Tongue (tissue), 2 donors: ENCODE data around the gene CTSD. TPM values are rescaled to one million over a fixed set of nuclear protein-coding genes. Genes with fewer than 3 reads are reported as not detected.
"Not testable (repeated sequence)": the region's sequence is repeated elsewhere in the genome, so short reads cannot be mapped to it uniquely, and the experiment has no call there.

ENCODE experiments used
- DNase-seq: peaks from one replicate; pipeline ENCODE4 v3.0.0-alpha.2; 2015
- total RNA-seq: library from RNA; depleted of rRNA; stranded (reverse); fragments of >200 nt; gene quantifications from one replicate; pipeline ENCODE4 v1.2.3, GENCODE V29; 2014

The CTSD gene
- total RNA-seq, 1 donor from 2014 or later = 134 TPM

DNA sequence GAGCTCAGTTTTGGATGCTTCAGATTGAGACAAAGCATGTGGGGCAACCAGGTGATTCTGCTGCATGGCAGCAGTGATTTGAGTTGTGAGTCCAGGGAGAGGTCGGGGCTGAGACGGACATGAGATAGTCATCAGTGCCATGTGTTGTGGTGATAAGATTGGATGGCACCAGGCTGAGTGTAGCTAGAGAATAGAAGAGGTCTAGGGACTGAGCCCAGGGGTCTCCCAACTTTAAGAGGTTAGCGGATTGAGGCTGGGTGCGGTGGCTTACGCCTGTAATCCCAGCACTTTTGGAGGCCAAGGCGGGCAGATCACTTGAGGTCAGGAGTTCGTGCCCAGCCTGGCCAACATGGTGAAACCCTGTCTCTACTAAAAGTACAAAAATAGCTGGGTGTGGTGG, 6.3 kb upstream of the CTSD start:
- DNase-seq = no peak

DNA sequence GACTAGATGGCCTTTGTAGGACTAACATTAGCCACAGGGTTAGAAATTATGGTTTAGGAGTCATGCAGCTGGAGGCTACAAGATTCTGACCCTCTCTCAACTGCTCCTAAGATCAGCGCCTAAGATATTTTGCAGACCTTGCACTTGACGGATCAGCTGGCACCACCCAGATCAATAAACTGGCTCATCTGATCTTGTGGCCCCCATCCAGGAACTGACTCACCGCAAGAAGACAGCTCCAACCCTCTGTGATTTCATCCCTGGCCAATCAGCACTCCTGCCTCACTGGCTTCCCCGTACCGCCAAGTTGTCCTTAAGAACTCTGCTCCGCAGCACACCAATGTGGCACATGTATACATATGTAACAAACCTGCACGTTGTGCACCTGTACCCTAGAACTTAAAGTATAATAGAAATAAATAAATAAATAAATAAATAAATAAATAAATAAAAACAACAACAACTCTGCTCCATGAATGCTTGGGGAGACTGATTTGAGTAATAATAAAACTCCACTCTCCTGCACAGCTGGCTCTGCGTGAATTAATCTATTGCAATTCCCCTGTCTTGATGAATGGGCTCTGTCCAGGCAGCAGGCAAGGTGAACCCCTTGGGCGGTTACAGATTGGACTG, 5.7 kb upstream of the CTSD start:
- not testable (repeated sequence) for DNase-seq

DNA sequence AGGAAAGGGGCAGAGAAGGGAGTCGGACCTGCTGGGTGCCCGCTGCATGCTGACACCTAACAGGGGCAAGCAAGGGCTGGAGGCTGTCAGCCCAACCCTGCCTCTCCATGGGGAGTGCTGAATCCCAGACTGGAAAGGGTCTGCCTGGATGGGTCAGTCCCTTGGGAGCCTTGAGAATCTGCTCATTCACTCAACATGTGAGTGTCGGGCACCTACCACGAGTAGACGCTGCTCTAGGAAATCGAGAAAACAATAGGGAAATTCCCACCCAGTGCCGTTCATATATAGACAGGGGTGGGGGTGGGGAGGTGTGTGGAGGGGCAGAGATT, 4.4 kb upstream of the CTSD start:
- DNase-seq = no peak

DNA sequence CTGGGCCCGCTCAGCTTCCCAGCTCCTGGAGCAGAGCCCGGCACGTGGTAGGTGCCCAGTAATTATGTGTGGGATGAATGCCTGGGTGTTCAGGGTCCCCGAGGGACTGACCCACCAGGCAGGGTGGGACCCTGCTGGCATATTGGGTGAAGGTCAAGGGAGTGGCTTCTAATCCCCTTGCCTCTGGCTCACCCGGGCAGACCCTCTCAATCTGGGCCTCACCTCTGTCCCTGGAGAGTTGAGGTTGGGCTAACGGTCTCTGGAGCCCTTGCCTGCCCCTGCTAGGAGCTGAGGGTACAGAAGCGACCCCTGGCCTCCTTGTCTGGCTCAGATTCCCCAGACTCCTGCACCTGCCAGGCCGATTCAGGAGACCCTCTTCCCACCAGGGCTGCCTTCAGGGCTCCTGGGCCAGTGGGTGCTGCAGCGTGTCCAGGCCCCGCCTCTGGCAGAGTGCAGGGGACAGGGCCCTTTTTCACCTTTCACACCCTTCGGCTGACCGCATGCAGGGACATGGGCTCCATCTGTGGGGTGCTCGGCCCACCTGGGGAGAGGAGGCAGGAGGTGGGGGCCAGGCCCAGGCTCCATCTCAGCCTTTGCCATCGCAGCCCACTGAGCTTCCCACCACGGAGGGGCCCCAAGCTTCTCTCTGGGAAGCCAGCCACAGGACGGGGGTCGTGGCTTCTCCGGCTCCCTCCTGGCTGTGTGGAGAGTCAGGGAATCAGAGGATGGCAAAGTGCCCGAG, 3.8 kb upstream of the CTSD start:
- no peak for DNase-seq

DNA sequence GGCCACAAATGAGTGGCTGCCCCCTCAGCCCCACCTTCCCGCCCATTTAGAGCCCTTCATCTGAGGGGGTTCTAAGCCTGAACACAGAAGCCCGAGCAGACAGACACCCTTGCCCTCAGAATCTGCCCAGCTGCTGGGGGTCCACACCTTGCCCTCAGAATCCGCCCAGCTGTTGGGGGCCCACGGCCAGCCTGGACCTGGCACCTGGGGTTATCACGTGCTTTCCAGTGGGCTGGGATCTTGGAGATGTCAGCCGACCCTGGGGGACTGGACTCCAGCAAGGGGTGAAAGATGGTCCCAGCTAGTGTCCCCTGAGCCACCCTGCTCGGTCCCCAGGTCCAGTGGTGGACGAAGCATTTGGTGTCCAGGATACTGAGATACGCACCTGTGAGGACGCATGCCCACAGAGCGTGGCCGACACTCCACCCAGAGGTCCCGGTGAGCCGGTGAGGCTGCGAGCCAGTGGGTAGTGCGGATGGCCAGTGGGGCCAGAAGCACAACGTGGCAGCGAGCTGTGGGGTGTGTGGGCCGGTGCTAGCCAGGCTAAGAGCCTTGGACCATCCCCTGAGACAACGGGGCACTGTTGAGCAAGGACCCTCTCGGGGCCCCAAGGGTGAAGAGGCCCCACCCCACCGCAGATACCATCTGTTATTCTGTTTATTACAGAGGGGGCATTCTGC, 3.1 kb upstream of the CTSD start:
- DNase-seq = no peak

DNA sequence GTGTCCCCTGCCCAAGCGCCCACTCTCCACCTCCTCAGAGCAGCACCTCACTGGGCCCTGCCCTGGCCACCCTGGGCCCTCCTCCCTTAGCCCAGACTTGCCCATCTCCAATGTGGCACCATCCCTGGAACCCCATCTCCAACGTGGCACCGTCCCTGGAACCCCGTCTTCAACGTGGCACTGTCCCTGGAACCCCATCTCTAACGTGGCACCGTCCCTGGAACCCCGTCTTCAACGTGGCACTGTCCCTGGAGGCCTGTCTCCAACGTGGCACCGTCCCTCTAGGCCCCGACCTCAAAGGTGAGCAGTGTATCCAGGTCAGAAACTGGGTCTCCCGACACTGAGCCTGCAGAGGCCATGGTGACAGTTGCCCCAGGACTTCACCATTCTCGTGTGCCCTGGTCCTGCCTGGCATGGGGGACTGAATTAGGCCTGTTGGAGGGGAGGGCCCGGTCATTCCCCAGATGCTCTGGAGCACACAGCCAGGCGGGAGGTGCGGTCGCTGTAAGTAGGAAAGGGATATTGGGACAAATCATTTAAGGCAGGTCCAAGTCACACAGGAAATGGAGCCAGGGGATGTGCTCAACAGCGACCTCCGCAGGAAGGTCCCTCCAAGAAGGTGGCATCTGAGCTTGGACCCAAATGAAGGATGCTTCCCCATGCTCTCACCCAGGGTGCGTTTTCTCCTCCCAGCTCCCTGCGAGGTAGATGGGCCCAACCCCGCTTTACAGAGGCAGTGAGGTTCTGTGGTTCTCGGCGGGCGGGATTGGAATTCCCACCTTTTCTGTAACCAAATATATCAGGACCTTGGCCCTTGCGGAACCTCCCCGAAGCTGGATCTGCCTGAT, 2.4 kb upstream of the CTSD start:
- no peak for DNase-seq

DNA sequence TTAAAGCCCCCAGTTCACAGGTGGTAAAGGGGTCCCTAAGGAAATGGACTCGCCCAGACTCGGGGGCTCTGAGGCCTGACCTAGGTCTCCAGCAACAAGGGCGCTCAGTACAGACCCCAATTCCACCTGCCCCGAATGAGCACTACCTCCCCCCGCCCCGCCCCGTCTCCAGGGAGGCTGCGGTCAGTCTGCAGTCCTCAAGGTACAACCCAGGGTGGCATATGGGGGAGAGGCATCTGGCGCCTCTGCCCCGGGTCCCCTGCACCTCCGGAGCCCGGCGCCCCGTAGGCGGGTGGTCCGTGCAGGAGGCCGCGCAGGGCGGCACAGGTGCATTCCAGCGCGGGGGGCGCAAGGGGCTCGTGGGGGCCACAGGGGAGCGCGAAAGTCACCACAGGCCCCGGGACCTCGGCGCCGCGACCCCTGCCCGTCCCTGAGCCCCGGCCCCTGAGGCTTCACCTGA, 361 bp downstream of the CTSD start:
- no peak for DNase-seq

DNA sequence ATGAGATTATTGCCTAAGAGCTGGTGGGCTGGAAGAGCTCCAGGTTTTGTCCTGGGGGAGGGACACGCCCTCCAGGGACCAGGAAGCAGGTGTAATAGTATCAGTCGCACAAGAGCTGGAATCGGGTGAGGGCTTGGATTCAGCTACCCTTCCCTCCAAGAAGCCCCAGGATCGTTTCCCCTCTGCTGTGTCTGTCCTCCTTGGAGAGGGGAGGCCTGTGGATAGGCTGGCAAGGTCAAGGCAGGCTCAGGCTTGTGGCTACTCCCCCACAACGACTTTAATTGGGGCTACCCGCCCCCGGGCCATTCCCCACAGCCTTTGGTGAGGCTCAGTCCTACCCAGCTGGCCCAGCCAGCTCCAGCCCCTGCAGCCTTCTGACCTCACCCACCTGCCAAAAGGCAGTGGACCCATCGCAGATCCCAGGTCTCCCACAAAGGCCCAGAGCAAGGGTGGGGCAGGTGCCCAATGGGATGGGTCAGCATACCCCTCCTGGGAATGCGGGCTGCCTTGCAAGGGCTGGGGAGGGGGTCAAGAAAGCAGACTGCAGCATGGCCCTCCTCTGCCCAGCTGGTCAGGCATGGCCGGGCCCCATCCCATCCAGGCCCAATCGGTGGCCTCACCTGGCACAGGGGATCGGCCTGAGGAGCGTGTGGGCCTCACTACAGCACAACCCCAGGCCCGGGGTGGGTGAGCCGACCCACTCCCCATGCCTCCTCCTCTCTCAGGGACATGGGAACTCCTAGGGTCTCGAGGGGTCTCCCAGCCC, 1.0 kb downstream of the CTSD start:
- DNase-seq = no peak

DNA sequence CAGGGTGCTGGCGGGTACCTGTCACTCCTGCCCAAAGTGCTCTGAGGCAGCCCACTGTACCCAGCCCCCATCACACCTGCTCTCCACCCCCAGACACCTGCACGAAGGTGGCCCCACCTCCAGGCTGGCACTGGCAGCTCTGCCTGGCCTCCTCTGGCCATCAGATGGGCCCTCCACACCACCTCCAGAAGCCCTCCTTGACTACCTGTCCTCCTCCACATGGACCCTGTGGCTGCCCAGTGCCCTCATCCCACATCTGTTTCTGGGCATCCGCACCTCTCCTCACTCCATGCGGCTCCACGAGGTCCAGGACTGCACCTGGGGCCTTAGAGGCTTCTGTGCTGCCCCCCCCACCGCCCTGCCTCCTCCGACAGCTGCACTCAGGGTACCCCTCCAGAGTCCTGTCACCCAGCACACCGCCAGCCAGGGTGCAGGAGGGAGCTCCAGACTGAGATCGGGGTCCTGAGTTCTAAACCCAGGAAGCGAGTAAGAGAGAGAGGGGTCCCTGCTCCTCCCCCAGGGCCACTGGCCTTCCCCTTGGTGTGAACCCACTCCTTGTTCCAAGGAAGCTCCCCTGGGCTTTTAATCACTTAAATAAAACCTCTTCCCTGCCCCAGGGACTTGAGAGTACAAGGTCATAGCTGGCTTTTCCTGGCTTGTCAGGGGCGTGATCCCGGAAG, 1.7 kb downstream of the CTSD start:
- DNase-seq = no peak

DNA sequence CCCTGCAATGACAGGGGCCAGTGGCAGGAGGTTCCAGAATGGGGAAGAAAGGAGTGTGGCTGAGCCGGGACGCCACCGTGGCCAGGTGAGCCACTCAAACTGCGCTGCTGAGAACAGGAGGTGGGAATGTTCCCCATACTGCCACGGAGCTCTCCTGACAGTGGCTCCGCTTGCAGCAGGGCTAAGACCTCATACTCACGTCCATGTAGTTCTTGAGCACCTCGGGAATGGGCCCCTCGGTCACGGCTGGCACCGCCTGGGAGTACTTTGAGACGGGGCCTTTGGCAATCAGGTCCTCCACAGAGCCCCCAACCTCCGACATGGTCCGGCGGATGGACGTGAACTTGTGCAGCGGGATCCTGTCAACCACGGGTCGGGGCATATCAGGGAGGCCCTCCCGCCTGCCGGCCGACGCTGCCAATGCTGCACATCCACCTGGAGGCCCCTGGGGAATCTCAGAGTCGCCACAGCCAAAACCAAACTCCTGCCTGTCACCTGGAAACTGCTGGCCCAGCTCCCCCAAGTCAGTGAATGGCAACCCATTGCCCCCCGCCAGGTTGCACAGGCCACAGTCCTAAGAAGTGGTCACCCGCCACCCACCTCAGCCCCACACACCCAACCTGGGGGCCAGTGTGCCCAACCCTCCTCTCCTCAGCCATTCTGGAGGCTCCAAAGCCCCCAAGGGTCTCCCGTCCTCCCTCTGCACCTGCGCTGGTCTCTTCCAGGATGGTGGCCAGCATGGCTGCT, 2.4 kb downstream of the CTSD start:
- DNase-seq = no peak

DNA sequence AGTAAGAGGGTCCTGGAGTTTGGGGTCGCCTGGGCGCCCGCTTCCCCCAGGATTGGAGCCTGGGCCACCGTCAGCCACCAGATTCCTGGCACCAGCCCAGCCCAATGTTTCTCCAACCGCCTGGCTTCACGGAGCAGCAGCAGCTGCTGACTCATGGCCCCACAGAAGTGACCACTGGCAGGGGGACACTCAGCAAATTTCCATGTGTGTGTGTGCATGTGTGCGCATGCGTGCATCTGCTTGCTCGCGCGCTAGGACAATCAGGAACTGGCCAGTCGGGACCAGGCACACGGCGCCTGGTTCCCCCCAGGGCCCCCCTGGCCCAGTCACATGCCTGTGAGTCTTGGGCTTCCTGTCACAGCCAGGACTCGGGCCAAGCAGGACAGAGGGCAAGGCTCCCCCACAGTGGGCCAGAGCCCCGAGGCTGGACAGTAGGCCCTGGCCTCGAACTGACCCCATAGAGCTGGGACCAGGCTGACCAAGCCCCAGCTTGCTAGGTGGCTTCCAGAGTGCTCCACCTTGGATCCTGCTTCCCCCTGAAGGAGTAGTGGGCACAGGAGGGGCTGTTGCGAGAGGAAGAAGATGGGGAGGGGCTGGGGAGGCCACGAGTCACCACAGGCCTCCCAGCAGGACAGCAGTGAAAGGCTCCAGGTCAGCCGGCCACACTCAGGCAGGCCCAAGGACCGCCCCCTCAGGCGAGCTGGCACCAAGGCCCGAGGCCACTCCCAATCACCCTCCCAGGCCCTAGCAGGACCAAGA, 3.2 kb downstream of the CTSD start:
- no peak for DNase-seq

DNA sequence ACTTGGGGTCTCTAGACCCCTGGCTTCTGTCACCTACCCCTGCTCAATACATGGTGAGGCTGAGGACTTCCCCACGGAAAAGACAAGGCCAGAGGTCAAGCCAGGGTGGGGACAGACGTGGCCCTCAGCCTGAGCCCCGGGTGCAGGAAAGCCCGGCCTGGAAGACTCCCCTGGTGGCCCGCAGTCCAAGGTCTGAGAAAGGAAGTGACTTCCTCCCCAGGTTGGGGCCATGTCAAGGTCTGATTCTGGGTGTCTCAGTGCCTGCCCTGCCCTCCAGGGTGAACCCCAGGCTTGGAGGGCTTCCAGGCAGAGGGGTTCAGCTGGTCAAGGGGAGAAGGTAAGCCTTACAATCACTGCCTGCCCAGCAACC, 3.9 kb downstream of the CTSD start:
- no peak for DNase-seq

DNA sequence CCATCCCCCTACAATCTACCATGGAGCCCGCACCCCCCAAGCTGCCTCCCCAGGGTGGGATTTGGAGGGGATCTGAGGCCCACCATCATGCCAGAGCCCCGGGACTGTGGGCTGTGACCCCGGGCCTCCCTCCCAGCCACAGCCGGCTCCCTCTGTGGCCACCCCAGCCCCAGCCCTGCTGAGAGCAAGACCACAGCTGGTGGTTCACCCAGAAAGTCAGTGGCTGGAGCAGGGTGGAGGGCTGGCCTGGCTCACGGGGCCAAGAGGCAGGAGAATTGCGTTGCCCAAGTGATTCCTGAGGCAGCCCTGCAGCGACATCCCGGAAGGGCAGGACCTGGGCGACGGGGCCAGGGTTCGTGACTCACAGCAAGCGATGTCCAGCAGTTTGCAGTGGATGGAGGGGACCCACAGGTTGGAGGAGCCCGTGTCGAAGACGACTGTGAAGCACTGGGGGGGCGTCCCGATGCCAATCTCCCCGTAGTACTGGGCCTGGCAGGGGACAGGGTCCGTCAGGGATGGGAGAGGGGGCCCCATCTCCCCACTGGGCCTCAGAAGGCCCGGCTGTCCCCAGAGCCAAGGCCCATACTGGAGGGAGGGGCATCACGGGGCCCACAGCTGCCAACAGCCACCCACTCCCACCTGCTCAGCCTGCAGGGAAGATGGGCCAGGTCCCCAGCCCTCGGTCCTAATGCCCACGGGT, 4.4 kb downstream of the CTSD start:
- no peak for DNase-seq

DNA sequence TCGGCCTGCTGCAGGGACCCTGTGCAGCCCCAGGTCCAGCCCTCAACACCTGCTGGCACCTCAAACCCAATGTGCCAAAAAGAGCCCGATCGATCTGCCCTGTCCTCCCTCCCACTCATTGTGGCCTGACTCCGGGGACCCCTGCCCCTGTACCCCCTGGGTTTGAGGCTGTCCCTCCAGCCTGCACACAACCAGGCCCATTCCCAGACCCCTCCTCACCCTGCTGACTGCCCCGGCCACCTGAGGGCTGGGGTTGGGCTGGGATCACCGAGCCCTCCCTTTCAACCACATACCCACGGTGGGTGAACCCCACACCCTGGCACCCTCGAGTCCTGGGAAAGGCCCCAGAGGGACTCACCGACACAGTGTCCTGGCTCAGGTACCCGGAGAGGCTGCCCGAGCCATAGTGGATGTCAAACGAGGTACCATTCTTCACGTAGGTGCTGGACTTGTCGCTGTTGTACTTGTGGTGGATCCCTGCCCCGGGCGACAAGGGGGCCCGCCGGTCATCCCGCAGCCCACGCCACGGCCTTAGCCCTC, 5.0 kb downstream of the CTSD start:
- no peak for DNase-seq

DNA sequence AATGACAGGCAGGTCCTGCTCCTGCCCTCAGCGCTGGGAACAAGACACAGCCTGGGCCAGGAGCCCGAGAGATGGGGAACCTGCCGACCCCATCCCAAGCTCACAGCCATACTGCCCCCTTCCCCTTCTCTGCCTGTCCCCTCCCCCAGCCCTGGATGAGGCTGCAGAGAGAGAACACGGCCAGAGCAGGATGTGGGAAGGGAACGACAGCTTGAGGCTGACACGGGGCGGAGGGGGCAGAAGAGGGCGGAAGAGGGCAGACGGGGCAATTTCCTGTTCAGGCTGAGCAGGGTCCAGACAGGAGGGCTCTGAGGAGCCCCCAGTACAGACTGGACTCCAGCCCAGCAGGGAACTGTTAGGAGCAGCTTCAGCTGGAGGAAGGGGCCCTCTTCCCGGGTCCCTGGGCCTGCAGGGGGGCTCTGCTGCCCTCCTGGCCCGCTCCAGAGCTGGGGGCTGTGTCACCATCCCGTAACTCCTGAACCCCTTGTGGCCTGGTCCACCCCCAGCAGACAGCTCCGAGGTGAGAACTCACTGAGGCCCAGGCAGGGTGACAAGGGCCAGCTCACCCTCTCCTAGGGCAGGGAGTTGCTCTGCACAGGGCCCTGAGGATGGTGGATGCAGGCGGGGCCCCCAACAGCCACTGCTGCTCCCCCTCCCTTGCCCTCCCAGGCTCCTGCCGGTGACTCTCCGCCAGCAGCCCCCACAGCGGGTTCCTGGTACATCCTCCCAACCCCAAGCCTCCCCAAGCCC, 5.7 kb downstream of the CTSD start:
- DNase-seq = no peak

DNA sequence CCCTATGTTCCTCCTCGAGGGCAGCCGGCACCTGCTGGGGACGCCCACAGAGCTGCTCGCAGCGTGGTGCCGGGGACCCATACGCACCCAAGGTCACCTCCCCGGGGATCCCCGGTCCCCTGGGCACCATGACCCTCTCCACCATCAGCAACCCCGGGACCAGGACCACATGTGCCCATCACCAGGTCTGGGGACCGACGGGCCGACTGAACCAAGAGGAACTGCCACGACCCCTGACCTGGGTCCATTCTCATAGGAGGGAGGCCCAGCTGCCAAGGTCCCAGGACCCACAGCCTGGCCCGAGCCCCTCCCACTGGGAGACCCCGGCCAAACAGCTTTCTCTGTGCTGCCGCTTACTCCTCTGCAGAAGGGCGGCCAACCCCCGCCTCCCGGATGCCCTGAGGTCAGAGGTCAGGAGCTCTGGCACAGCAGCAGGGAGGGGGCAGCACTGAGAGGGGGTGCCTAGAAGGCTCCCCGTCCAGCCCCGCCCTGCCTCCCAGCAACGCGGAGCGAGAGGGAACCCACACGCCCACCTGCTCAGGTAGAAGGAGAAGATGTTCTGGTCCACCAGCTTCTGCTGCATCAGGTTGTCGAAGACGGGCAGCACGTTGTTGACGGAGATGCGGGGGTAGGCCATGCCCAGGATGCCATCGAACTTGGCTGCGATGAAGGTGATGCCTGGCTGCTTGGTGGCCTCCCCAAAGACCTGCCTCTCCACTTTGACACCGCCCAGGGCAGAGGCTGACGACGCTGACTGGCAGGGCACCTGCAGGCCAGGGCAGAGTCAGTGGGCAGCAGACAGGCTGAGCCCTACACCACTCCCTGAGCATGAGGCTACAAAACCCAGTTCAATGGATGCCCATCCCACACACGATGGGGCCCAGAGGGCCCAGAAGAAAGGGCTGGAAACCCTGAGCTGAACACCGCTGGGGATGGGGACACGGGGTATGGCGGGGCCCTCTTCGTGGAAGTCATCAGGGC, 6.6 kb downstream of the CTSD start:
- no peak for DNase-seq
